ENCODE data around the gene WDR83. TPM values are rescaled to one million over a fixed set of nuclear protein-coding genes. Genes with fewer than 3 reads are reported as not detected.
A peak's percentile ranks its signal among the peaks of the same experiment; 100 is the strongest.

Gene WDR83
- polyA plus RNA-seq, 2 of the 4 experiments (the other 2 are of a cell fraction) = 4.8 to 11.4 TPM

DNA sequence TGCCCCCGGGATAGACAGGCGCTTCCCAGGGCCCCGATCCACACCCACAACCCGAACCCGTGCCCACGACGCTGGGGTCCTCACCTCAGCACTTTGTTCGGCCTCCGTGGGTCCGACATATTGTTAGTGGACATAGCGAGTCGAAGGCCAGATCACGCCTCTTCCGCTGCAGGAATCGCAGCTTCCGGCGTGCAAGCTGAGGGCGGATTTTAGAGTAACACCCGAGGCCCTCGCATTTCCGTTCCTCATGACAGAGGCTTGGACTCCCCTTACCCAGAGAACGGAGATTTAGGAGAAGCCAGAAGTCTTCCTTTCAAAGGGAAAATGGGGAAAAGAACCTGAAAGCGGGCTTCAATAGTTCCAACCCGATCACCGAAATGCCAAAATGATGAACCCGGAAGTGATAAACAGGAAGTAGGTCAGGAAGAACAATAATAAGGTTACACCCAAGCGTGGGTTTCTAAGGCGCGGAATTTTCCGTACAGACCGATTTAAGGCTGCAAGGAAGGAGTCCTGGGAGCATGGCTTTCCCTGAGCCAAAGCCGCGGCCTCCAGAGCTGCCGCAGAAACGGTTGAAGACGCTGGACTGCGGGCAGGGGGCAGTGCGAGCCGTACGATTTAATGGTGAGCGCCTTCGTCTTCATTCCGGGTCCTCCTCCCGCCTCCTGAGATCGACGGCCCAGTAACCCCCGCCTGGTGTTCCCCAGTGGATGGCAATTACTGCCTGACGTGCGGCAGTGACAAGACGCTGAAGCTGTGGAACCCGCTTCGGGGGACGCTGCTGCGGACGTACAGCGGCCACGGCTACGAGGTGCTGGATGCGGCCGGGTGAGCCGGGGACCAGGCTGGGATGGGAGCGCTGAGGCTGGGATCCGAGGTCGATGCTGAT is 2.9 kb downstream of the WDR83 start:
- CTCF ChIA-PET = interaction anchor here (1.4 to 2.6 kb wide), 3 partner anchors 9 to 178 kb away, joined by 3 to 5 read pairs (median 5); no protein-coding TSS in a partner anchor
- WGBS (ENCODE audit: missing lambda C conversion rate) = under 1% methylated on average over 43 of the region's 64 CpGs
- Histone ChIP-seq H3K4me3 (peak overlapping the region; percentile 97), H3K4me1 (peaks cover 11% of the 10 kb centered on the region), H3K4me2 (peak overlapping the region; percentile 93), H3K9me3 (no peaks in the 10 kb centered on the region), H3K27ac (peak overlapping the region; percentile 95 to 99)
- FAIRE-seq (no peak), DNase-seq (ENCODE audit: low read depth in 1 of 2, low spot score in 1 of 2) (peak; percentile 71 to 89), ATAC-seq (peak; percentile 49 to 69)
- POLR2A ChIA-PET = interaction anchor here (0.9 kb wide), 1 partner anchor 59 kb away, joined by 3 read pairs; the partner anchor contains the start of genes ZNF490 and ZNF791
- TF ChIP-seq, protein P1, sequence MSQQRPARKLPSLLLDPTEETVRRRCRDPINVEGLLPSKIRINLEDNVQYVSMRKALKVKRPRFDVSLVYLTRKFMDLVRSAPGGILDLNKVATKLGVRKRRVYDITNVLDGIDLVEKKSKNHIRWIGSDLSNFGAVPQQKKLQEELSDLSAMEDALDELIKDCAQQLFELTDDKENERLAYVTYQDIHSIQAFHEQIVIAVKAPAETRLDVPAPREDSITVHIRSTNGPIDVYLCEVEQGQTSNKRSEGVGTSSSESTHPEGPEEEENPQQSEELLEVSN (IDR thresholded peaks at IDR 0.05; ENCODE audit: borderline replicate concordance, low read depth) = no peak
- no peak for TF ChIP-seq HEYL (CRISPR knock-in tag; IDR thresholded peaks at IDR 0.05)
- TF ChIP-seq HOXB5 (CRISPR knock-in tag; IDR thresholded peaks at IDR 0.05) = no peak
- TF ChIP-seq EP300 (IDR thresholded peaks at IDR 0.05) = no peak
- no peak for TF ChIP-seq BHLHE40 (IDR thresholded peaks at IDR 0.05; ENCODE audit: low read depth, low read length)
- no peak for TF ChIP-seq RAD21 (conservative IDR thresholded peaks at IDR 0.05 in 1 of 2, IDR thresholded peaks at IDR 0.05 in 1 of 2)
- TF ChIP-seq, protein P2, sequence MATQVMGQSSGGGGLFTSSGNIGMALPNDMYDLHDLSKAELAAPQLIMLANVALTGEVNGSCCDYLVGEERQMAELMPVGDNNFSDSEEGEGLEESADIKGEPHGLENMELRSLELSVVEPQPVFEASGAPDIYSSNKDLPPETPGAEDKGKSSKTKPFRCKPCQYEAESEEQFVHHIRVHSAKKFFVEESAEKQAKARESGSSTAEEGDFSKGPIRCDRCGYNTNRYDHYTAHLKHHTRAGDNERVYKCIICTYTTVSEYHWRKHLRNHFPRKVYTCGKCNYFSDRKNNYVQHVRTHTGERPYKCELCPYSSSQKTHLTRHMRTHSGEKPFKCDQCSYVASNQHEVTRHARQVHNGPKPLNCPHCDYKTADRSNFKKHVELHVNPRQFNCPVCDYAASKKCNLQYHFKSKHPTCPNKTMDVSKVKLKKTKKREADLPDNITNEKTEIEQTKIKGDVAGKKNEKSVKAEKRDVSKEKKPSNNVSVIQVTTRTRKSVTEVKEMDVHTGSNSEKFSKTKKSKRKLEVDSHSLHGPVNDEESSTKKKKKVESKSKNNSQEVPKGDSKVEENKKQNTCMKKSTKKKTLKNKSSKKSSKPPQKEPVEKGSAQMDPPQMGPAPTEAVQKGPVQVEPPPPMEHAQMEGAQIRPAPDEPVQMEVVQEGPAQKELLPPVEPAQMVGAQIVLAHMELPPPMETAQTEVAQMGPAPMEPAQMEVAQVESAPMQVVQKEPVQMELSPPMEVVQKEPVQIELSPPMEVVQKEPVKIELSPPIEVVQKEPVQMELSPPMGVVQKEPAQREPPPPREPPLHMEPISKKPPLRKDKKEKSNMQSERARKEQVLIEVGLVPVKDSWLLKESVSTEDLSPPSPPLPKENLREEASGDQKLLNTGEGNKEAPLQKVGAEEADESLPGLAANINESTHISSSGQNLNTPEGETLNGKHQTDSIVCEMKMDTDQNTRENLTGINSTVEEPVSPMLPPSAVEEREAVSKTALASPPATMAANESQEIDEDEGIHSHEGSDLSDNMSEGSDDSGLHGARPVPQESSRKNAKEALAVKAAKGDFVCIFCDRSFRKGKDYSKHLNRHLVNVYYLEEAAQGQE (IDR thresholded peaks at IDR 0.05) = no peak
- TF ChIP-seq JUN (IDR thresholded peaks at IDR 0.05) = peak in 1 of 2 experiments; percentile 57; a peak in 1 of 5 replicates
- peak; percentile 55 for TF ChIP-seq POLR2A (IDR thresholded peaks at IDR 0.05; ENCODE audit: low read length)
- 0 out of 2 replicates have a peak, but pooled peaks have one; percentile 5 for TF ChIP-seq MYC (IDR thresholded peaks at IDR 0.05; ENCODE audit: borderline replicate concordance, low read length)
- no peak for TF ChIP-seq EHF (CRISPR knock-in tag; IDR thresholded peaks at IDR 0.05)
- TF ChIP-seq, protein P3, sequence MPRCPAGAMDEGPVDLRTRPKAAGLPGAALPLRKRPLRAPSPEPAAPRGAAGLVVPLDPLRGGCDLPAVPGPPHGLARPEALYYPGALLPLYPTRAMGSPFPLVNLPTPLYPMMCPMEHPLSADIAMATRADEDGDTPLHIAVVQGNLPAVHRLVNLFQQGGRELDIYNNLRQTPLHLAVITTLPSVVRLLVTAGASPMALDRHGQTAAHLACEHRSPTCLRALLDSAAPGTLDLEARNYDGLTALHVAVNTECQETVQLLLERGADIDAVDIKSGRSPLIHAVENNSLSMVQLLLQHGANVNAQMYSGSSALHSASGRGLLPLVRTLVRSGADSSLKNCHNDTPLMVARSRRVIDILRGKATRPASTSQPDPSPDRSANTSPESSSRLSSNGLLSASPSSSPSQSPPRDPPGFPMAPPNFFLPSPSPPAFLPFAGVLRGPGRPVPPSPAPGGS (IDR thresholded peaks at IDR 0.05) = no peak
- TF ChIP-seq, protein P4, sequence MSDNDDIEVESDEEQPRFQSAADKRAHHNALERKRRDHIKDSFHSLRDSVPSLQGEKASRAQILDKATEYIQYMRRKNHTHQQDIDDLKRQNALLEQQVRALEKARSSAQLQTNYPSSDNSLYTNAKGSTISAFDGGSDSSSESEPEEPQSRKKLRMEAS (IDR thresholded peaks at IDR 0.05) = peak; percentile 87
- TF ChIP-seq FOSL2 (IDR thresholded peaks at IDR 0.05) = no peak
- TF ChIP-seq FOSL2 (CRISPR knock-in tag; IDR thresholded peaks at IDR 0.05) = peak; percentile 25; the same call in 1 of the 2 replicates
- peak; percentile 49; the same call in 1 of the 2 replicates for TF ChIP-seq RFX5 (IDR thresholded peaks at IDR 0.05)
- no peak for TF ChIP-seq FOXS1 (CRISPR knock-in tag; IDR thresholded peaks at IDR 0.05)
- TF ChIP-seq RNF2 (IDR thresholded peaks at IDR 0.05; ENCODE audit: borderline replicate concordance, low read depth) = no peak
- TF ChIP-seq HOXB13 (CRISPR knock-in tag; IDR thresholded peaks at IDR 0.05; ENCODE audit: low read depth) = no peak
- TF ChIP-seq KDM5A (IDR thresholded peaks at IDR 0.05) = peak; percentile 75; the same call in 1 of the 2 replicates
- no peak for TF ChIP-seq CEBPB (IDR thresholded peaks at IDR 0.05)
- TF ChIP-seq ZNF302 (CRISPR knock-in tag; IDR thresholded peaks at IDR 0.05) = no peak
- no peak for TF ChIP-seq CBX2 (IDR thresholded peaks at IDR 0.05; ENCODE audit: borderline replicate concordance, low read depth)
- no peak for TF ChIP-seq CHD2 (IDR thresholded peaks at IDR 0.05; ENCODE audit: low read length, partially characterized antibody)
- TF ChIP-seq, protein P5, sequence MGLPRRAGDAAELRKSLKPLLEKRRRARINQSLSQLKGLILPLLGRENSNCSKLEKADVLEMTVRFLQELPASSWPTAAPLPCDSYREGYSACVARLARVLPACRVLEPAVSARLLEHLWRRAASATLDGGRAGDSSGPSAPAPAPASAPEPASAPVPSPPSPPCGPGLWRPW (IDR thresholded peaks at IDR 0.05) = no peak
- TF ChIP-seq HOXA7 (CRISPR knock-in tag; IDR thresholded peaks at IDR 0.05) = no peak
- TF ChIP-seq ZC3H11A (IDR thresholded peaks at IDR 0.05) = no peak
- TF ChIP-seq SMC3 (IDR thresholded peaks at IDR 0.05) = no peak
- peak; percentile 13; the same call in 1 of the 2 replicates for TF ChIP-seq PHF8 (IDR thresholded peaks at IDR 0.05; ENCODE audit: borderline replicate concordance, low read depth)
- TF ChIP-seq, protein P6, sequence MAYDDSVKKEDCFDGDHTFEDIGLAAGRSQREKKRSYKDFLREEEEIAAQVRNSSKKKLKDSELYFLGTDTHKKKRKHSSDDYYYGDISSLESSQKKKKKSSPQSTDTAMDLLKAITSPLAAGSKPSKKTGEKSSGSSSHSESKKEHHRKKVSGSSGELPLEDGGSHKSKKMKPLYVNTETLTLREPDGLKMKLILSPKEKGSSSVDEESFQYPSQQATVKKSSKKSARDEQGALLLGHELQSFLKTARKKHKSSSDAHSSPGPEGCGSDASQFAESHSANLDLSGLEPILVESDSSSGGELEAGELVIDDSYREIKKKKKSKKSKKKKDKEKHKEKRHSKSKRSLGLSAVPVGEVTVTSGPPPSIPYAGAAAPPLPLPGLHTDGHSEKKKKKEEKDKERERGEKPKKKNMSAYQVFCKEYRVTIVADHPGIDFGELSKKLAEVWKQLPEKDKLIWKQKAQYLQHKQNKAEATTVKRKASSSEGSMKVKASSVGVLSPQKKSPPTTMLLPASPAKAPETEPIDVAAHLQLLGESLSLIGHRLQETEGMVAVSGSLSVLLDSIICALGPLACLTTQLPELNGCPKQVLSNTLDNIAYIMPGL (CRISPR knock-in tag; IDR thresholded peaks at IDR 0.05; ENCODE audit: borderline replicate concordance) = no peak
- TF ChIP-seq NFE2L2 (conservative IDR thresholded peaks at IDR 0.05; ENCODE audit: low read length) = no peak
